SIG-M5 treated with dmso at 0.1 percent for 504 hours (cell line): ENCODE results near the gene B3GLCT.
"Not testable (repeated sequence)": the region's sequence is repeated elsewhere in the genome, so short reads cannot be mapped to it uniquely, and the experiment has no call there.

ENCODE experiments used
- DNase-seq: peaks from one replicate; lab custom pipeline; 2025; ENCODE audit not compliant: unreplicated experiment; lab: John Stamatoyannopoulos, UW

The B3GLCT gene

GRCh38 chr13:31199849-31200636, at the start of gene B3GLCT:
B3GLCT (plus strand) TSS chr13:31199975; CDS start chr13:31200085, 110 bp downstream.
- DNase-seq: peak; percentile 63

- DNase-seq: no peak
Measured at GRCh38 chr13:31150315-31150985, 49.3 kb upstream of the B3GLCT start.

GRCh38 chr13:31151837-31152236, 47.9 kb upstream of the B3GLCT start:
- no peak for DNase-seq

GRCh38 chr13:31154939-31155338, 44.8 kb upstream of the B3GLCT start:
- no peak for DNase-seq

- DNase-seq: no peak
Measured at GRCh38 chr13:31159306-31159705, 40.5 kb upstream of the B3GLCT start.

GRCh38 chr13:31160857-31161556, 38.8 kb upstream of the B3GLCT start:
- DNase-seq: peak; percentile 77

GRCh38 chr13:31161557-31162150, 38.1 kb upstream of the B3GLCT start, which contains the start of gene HSPH1:
HSPH1 (minus strand) TSS chr13:31161904; CDS start chr13:31161582, 322 bp downstream.
- peak; percentile 98 for DNase-seq

GRCh38 chr13:31162151-31163008, 37.4 kb upstream of the B3GLCT start:
- DNase-seq: peak; percentile 99

- no peak for DNase-seq
Measured at GRCh38 chr13:31166591-31166990, 33.2 kb upstream of the B3GLCT start.

GRCh38 chr13:31167490-31167889, 32.3 kb upstream of the B3GLCT start:
- no peak for DNase-seq

GRCh38 chr13:31168166-31168565, 31.6 kb upstream of the B3GLCT start:
- no peak for DNase-seq

- no peak for DNase-seq
Measured at GRCh38 chr13:31168736-31169135, 31.0 kb upstream of the B3GLCT start.

GRCh38 chr13:31172001-31172400, 27.8 kb upstream of the B3GLCT start:
- no peak for DNase-seq

- DNase-seq: no peak
Measured at GRCh38 chr13:31172535-31172934, 27.2 kb upstream of the B3GLCT start.

GRCh38 chr13:31174018-31174417, 25.8 kb upstream of the B3GLCT start:
- DNase-seq: no peak

- DNase-seq: no peak
Measured at GRCh38 chr13:31175847-31176532, 23.8 kb upstream of the B3GLCT start.

- DNase-seq: not testable (repeated sequence)
Measured at GRCh38 chr13:31177813-31178495, 21.8 kb upstream of the B3GLCT start.

- no peak for DNase-seq
Measured at GRCh38 chr13:31179241-31179640, 20.5 kb upstream of the B3GLCT start.

- peak; percentile 27 for DNase-seq
Measured at GRCh38 chr13:31179754-31180153, 20.0 kb upstream of the B3GLCT start.
